Measurements from ENCODE around the gene FAM107B. TPM values are rescaled to one million over a fixed set of nuclear protein-coding genes. Genes with fewer than 3 reads are reported as not detected.
A peak's percentile ranks its signal among the peaks of the same experiment; 100 is the strongest.

Gene FAM107B
- total RNA-seq, 2 donors from 2014 or later = 258 to 399 TPM

- Mint-ChIP-seq H3K27me3 (no peaks in the 10 kb centered on the region), H3K4me1 (peaks cover 21% of the 10 kb centered on the region), H3K36me3 (ENCODE audit: low read depth) (peaks cover 5% of the 10 kb centered on the region), H3K4me3 (no peak overlapping the region), H3K27ac (no peak overlapping the region)
- ATAC-seq (no peak), DNase-seq (no peak)
- no peaks in the 10 kb centered on the region for H3K9me3 ChIP-seq (ENCODE audit: control insufficient read depth, low read length, poor library complexity, severe bottlenecking)
Measured at GRCh38 chr10:14608381-14609001, 166.2 kb downstream of the FAM107B start.

DNA sequence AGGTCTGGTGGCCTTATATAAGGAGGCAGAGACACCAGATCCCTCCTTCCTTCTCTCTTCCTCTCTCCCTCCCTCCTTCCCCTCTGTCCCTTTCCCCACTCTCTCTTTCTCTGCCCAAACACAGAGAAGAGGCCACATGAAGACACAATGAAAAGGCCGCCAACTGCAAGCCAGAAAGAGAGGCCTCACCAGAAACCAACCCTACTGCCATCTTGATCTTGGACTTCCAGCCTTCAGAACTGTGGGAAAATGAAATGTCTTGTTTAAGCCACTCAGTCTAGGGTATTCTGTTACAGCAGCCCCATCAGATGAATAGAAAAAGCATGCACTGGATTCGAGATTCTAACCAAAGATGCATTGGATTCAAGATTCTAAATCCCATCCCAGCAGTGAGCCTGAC, 168.1 kb downstream of the FAM107B start:
- ATAC-seq (no peak), DNase-seq (no peak)
- Mint-ChIP-seq H3K27me3 (no peaks in the 10 kb centered on the region), H3K36me3 (ENCODE audit: low read depth) (peaks cover 8% of the 10 kb centered on the region), H3K4me1 (peaks cover 30% of the 10 kb centered on the region), H3K27ac (peak overlapping the region; percentile 100), H3K4me3 (no peak overlapping the region)
- H3K9me3 ChIP-seq (ENCODE audit: control insufficient read depth, low read length, poor library complexity, severe bottlenecking) = no peaks in the 10 kb centered on the region

GRCh38 chr10:14605231-14605925, 169.3 kb downstream of the FAM107B start:
- peaks cover 41% of the 10 kb centered on the region for H3K4me1 Mint-ChIP-seq
- ATAC-seq = peak; percentile 53

GRCh38 chr10:14604181-14605142, 170.2 kb downstream of the FAM107B start:
- DNase-seq = peak; percentile 65 to 76 (median 71)
- Mint-ChIP-seq H3K27ac (peak overlapping the region; percentile 100), H3K27me3 (no peaks in the 10 kb centered on the region), H3K36me3 (ENCODE audit: low read depth) (peaks cover 18% of the 10 kb centered on the region), H3K4me3 (peak overlapping the region; percentile 98), H3K4me1 (peaks cover 50% of the 10 kb centered on the region)
- H3K9me3 ChIP-seq (ENCODE audit: control insufficient read depth, low read length, poor library complexity, severe bottlenecking) = no peaks in the 10 kb centered on the region
- ATAC-seq = peak; percentile 66

More at GRCh38 chr10:14605231-14605925, 169.3 kb downstream of the FAM107B start:
- H3K4me3 Mint-ChIP-seq = peak overlapping the region; percentile 98
- peaks cover 12% of the 10 kb centered on the region for H3K36me3 Mint-ChIP-seq (ENCODE audit: low read depth)
- DNase-seq = no peak
- peak overlapping the region; percentile 100 for H3K27ac Mint-ChIP-seq
- no peaks in the 10 kb centered on the region for H3K27me3 Mint-ChIP-seq
- no peaks in the 10 kb centered on the region for H3K9me3 ChIP-seq (ENCODE audit: control insufficient read depth, low read length, poor library complexity, severe bottlenecking)

DNA sequence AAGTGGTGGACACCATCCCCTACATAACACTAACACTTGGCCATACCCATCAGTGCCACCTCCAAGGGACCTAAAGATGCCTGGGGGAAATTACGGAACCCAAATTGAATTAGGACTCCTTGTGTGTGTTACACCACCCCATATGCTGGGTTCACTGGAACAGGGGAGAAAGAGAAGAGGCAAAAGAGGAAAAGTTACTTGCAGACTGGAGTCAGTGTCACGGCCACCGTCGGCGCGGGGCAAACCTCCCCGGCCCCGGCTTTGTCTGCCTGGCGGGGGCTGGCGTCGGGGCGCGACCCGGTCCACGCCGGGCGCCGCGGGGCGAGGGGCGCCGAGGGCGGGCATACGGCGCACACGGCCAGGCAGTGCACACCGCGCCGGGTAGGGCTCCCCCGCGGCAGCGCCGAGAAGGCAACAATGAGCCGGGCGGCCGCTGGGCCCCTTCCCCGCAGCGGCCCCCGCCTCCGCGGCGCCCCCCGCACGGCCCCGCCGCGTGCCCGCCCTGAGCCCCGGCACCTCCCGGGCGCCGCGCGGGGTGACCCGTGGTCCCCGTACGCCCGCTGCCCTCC, 171.1 kb downstream of the FAM107B start:
- Mint-ChIP-seq H3K36me3 (ENCODE audit: low read depth) (peaks cover 18% of the 10 kb centered on the region), H3K27ac (peak overlapping the region; percentile 96), H3K4me3 (peak overlapping the region; percentile 98), H3K27me3 (no peaks in the 10 kb centered on the region), H3K4me1 (peaks cover 58% of the 10 kb centered on the region)
- H3K9me3 ChIP-seq (ENCODE audit: control insufficient read depth, low read length, poor library complexity, severe bottlenecking) = no peaks in the 10 kb centered on the region
- peak in 2 of 3 donors; percentile 23 to 28 for DNase-seq
- peak; percentile 6 for ATAC-seq

DNA sequence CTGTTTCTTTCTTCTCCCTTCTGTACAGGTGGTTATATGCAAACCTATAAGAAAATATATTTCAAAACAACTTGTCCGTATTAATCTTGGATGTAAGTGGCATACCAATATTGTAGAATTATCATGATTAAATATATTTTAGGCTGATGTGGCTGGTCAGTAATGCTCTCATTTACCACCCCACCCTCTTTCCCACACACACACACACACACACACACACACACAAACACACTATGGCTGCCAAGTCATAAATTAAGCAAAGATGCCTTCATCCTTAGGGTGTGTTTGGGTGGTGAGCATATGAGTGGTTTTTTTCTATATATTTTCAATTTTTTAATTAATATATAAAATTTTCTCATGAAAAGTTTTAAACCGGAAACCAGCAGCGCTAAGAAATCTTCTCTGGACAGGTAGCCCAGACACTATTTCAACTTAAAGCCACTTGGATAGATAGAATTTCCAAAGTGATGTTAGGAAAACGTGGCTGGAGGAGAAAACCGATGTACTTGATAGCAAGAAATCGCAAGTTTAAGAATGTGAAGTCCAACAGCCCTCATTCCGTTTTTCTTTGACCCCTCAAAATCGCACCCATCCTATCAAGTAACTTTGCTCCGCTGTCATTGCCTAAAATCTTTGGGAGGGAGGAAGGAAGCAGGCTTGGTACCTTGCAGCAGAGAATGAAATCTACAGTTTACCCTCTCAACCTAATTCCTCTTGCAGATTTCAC, 171.7 kb downstream of the FAM107B start:
- Mint-ChIP-seq H3K4me1 (peaks cover 64% of the 10 kb centered on the region), H3K4me3 (peak overlapping the region; percentile 98), H3K27me3 (no peaks in the 10 kb centered on the region), H3K27ac (peak overlapping the region; percentile 96), H3K36me3 (ENCODE audit: low read depth) (peaks cover 18% of the 10 kb centered on the region)
- no peak for DNase-seq
- H3K9me3 ChIP-seq (ENCODE audit: control insufficient read depth, low read length, poor library complexity, severe bottlenecking) = no peaks in the 10 kb centered on the region
- no peak for ATAC-seq

- H3K36me3 Mint-ChIP-seq (ENCODE audit: low read depth) = peaks cover 18% of the 10 kb centered on the region
- peak overlapping the region; percentile 96 for H3K27ac Mint-ChIP-seq
- H3K27me3 Mint-ChIP-seq = no peaks in the 10 kb centered on the region
- DNase-seq (peak; percentile 25 to 66 (median 29)), ATAC-seq (peak; percentile 54)
- H3K4me3 Mint-ChIP-seq = peak overlapping the region; percentile 98
- H3K4me1 Mint-ChIP-seq = peaks cover 70% of the 10 kb centered on the region
- no peaks in the 10 kb centered on the region for H3K9me3 ChIP-seq (ENCODE audit: control insufficient read depth, low read length, poor library complexity, severe bottlenecking)
Measured at GRCh38 chr10:14601872-14602725, 172.6 kb downstream of the FAM107B start.

GRCh38 chr10:14601326-14601725, 173.4 kb downstream of the FAM107B start:
- H3K9me3 ChIP-seq (ENCODE audit: control insufficient read depth, low read length, poor library complexity, severe bottlenecking) = no peaks in the 10 kb centered on the region
- Mint-ChIP-seq H3K27me3 (no peaks in the 10 kb centered on the region), H3K27ac (peak overlapping the region; percentile 96), H3K4me1 (peaks cover 78% of the 10 kb centered on the region), H3K36me3 (ENCODE audit: low read depth) (peaks cover 21% of the 10 kb centered on the region), H3K4me3 (peak overlapping the region; percentile 98)
- DNase-seq (no peak), ATAC-seq (no peak)

- peaks cover 75% of the 10 kb centered on the region for H3K4me1 Mint-ChIP-seq
- H3K9me3 ChIP-seq (ENCODE audit: control insufficient read depth, low read length, poor library complexity, severe bottlenecking) = no peaks in the 10 kb centered on the region
- peaks cover 29% of the 10 kb centered on the region for H3K36me3 Mint-ChIP-seq (ENCODE audit: low read depth)
- ATAC-seq (no peak), DNase-seq (no peak)
- H3K27me3 Mint-ChIP-seq = no peaks in the 10 kb centered on the region
- H3K4me3 Mint-ChIP-seq = peak overlapping the region; percentile 98
- peak overlapping the region; percentile 96 for H3K27ac Mint-ChIP-seq
Measured at GRCh38 chr10:14600065-14600464, 174.6 kb downstream of the FAM107B start.

DNA sequence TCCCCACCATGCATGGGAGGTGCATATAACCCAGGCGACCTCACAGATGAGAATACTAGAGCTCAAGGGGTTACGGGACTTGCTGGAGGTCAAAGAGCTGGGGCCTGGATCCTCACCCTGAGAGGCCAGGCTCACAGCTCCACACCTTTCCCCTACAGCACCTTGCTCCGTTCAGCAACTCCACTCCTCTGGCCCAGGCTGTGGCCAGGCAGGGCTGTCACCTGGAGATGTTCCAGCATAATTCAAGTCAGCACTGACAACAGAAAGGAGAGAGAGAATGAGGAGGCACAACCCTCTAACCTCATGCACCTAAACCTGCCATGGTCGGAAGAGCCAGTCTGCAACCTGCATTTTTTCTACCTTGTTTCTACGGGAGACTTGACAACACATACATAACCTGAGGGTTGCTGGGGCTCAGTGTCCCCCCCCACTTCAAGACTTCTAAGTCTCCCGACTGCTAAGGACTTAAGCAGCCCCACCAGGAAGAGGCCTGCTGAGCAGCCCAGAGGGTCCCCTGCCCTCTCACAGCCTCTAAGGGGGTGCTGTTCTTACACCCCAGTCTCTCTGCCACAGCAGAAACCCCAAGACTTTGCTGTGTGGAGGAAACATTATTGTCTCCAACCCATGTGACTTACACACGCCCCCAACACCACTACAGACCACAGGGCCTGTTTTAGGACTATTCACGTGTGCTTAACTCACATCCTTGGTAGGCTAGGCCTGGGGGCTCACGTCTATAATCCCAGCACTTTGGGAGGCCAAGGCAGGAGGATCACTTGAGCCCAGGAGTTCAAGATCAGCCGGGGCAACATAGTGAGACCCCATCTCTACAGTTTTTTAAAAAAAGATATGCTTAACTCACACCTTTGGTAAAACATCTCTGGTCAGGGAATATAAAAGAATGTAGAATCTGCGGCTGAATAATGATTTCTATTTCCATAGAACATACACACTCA, 175.6 kb downstream of the FAM107B start:
- H3K9me3 ChIP-seq (ENCODE audit: control insufficient read depth, low read length, poor library complexity, severe bottlenecking) = no peaks in the 10 kb centered on the region
- H3K27ac Mint-ChIP-seq = peak overlapping the region; percentile 96
- no peak for DNase-seq
- H3K36me3 Mint-ChIP-seq (ENCODE audit: low read depth) = peaks cover 28% of the 10 kb centered on the region
- ATAC-seq = peak; percentile 13
- H3K4me1 Mint-ChIP-seq = peaks cover 75% of the 10 kb centered on the region
- H3K4me3 Mint-ChIP-seq = peak overlapping the region; percentile 78
- no peaks in the 10 kb centered on the region for H3K27me3 Mint-ChIP-seq

Measured in T-helper 17 cell (primary cell).